GM12801 (cell line): ENCODE results near the gene GMDS.

Experiments used
- CTCF ChIP-seq: IDR thresholded peaks from one replicate; pipeline ENCODE4 v1.5.1; 2011; ENCODE audit warnings: control low read depth; ENCODE audit not compliant: insufficient read length; ENCODE audit errors: extremely low read depth

GMDS gene

GRCh38 chr6:1834646-1835516, 410.5 kb downstream of the GMDS start:
- TF ChIP-seq CTCF, result no peak

DNA sequence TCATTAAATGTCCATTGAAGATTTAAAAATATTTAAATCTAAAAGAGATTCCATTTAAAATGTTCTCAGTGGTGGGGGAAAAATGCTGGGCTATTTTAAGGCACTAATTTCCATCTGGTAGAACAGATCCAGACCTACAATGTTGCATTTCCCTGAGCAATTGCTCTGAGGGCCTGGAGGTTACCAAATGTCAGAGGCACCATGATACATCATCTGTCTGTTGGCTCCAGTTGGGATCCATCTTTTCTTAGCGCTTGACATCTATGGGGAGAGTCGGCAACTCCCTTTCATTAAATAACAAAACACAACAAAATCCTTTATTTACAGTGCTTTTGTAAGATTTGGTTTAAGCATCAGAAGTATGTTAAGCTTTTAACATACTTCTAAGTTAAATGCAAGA, 411.2 kb downstream of the GMDS start:
- TF ChIP-seq CTCF, result no peak

DNA sequence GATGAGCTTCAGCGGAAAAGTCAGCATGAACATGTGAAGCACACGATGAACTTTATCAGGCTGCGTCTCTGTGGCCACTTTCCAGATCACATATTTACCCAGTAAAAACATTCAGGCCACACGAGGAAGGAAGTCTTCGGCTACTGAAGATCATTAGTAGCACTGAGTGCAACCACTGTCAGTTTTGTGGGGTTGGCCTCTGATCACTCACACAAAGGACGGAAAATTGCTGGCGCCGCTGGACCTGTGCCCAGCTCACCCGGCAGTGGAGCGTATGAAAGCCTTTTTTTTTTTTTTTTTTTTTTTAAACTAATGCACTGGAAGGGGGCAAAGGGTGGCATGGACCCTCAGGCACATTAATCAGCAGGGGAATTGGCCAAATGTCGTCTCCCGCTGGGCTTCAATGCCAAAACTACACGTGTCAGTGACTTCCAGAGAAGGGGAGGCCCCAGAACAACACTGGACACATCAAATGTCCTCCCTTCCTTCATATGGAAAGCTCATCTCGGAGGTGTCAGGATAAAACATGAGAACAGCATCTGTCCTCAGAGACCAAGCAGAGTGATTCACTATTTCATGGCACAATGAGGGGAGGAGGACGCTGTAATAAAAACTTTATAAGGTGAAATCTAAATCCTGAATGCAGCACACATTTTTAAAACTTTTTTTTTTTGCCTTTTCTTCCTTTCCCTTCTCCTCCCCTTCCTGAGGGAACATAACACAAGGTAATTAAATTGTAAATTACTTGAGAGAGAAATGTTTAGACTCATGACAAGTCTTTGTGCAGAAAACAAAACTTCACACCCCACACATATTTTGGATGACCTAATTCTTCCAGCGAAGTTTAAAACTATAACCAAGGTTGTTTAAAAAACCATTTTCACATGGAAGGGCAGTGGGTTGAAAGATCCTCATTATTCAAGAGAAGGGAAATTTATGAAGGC, 412.3 kb downstream of the GMDS start:
- TF ChIP-seq CTCF, result no peak

DNA sequence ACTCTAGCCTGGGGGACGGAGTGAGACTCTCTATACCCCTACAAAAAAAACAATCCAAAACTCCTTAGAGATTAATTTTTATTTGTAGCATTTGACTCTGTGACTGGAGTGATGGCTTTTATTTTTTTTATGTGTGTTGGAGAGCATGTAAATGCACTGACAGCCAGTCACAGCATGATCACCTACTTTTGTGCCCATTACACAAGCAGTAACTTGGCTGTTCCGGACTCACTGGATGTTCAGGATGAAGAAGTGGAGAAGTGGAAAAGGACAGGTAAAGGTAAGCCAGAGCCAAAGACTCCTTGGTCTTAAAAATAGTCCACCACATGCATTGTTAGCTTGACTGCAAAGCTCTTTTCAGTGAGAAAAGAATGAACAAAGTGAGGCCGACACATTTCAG, 413.0 kb downstream of the GMDS start:
- TF ChIP-seq CTCF, result no peak

GRCh38 chr6:1827984-1828793, 417.2 kb downstream of the GMDS start:
- no peak for TF ChIP-seq CTCF

DNA sequence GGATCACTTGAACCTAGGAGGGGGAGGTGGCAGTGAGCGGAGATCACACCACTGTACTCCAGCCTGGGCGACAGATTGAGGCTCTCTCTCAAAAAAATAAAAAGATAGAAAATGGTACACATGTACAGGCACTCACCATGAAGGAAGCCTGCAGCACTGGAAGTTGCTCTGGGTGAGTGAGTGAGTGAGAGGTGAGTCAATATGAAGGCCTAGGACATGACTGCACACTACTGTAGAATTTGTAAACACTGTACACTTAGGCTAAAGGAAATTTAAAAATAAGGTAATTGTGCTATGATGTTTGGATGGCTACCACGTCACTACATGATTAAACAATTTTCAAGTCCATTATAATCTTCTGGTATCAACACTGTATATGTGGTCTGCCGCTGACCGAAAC, 419.5 kb downstream of the GMDS start:
- TF ChIP-seq CTCF, result no peak
